RPMI8226 (cell line): ENCODE data around the gene CDPF1.

Experiments
- DNase-seq: peaks from one replicate; pipeline ENCODE4 v3.0.0-alpha.2; 2015

CDPF1 gene

GRCh38 chr22:46256358-46256958 is 6.4 kb upstream of the CDPF1 start:
- DNase-seq, result no peak

- no peak for DNase-seq
Observed at GRCh38 chr22:46251816-46252380, 1.8 kb upstream of the CDPF1 start.

GRCh38 chr22:46251266-46251665 is 1.2 kb upstream of the CDPF1 start:
- DNase-seq, result no peak

DNA sequence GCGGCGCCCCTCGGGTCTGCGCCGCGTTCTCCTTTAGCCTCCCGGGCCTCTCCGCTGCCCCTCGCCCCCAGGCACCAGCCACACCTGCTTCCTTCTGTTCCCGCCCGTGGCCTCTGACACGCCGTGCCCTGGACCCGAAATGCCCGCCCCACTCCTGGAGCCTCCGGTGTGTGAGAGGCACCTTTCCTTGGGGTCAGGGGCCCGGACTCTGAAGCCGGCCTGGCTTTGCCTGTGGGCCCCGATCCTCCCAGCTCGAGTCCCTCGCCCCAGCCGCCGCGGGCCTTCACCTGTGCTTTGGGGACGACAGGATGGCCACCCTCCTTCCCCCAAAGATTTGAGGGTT is 661 bp upstream of the CDPF1 start:
- peak; percentile 12 for DNase-seq

- no peak for DNase-seq
Observed at GRCh38 chr22:46247443-46247975, 2.6 kb downstream of the CDPF1 start.

- no peak for DNase-seq
Observed at GRCh38 chr22:46246178-46246577, 3.9 kb downstream of the CDPF1 start.

DNA sequence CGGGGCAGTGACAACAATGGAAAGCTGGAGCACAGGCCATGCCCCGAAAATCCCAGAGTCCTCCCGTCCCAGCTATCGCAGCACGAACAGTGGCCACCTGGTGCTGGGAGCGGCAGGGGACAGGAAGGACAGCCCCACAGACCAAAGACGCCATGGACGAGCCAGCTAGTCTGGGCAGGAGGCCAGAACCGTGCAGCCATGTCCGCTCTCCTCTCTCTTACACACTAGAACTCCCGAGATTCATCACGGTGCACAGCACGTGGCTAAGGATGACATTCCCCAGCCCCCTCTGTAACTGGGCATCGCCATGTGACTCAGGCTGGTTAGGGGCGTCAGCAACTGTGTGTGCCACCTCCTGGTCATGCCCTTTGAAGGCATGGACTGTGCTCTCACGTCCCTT is 4.6 kb downstream of the CDPF1 start:
- no peak for DNase-seq

- no peak for DNase-seq
Observed at GRCh38 chr22:46244771-46245170, 5.3 kb downstream of the CDPF1 start.

GRCh38 chr22:46242076-46242475 is 8.0 kb downstream of the CDPF1 start:
- DNase-seq, result no peak

DNA sequence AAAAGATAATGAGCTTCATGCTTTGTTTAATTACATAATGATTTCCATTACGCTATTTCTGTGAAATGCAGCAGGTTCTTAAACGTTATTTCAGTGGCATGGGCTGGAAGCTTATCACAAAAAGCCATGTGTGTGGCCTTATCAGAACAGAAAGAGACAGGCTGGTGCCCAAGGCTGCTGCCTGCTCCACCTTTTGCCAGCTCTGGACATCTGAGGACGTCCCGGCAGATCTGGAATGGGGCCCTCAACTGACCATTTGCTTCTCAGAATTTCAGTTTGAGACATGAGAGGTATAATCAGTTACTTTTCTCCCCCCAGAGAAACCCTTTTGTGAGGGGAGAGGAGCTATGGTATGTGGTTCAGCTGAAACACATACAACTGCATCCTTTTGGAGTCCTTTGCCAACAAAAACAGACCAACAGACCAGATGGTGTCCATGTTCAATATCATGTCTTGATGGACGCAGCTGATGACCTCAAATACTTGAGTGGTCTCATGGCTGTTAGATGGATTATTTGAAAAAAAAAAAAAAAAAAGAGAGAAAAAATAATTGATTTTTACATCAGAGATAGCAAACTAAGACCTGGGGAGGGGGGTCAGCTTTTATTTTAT is 8.6 kb downstream of the CDPF1 start:
- DNase-seq, result no peak

GRCh38 chr22:46240907-46241306 is 9.2 kb downstream of the CDPF1 start:
- DNase-seq, result no peak

DNA sequence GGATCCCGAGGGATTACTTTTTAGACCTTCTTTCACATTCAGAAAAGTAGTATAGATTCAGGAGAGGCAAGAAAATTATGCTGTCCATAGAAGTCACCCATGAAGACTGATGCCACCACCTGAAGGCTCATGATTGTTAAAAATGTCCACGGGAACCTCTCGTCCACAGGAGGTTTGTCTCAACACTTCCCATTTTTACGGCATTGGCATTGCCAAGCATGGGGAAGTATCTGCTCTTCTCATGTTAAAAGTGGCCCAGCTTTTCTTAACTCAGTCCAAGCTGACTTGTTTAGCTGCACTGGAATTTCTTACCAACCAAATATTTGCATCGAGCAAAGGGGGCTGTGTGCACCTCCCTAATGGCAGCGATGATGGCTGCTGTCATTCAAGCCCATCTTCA is 9.6 kb downstream of the CDPF1 start:
- DNase-seq, result no peak

DNA sequence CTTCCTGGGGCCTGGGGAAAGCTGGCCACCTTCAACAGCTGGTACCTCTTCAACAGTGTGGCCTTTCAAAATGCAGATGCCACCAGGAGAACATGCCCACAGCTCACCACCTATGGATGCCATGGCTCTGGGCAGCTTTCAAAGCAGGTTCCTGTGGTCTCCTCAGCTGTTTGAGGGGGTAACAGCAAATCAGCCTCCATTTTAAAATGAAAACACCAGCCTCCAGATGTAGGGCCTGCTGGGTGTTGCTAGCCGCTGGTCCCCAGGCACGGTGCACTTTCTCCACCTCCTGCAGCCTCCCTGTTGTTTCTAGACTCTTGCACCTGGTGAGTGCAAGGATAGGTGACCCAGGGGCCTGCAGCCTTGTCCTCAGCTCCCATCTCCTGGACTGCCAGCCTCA is 10.0 kb downstream of the CDPF1 start:
- DNase-seq, result no peak

DNA sequence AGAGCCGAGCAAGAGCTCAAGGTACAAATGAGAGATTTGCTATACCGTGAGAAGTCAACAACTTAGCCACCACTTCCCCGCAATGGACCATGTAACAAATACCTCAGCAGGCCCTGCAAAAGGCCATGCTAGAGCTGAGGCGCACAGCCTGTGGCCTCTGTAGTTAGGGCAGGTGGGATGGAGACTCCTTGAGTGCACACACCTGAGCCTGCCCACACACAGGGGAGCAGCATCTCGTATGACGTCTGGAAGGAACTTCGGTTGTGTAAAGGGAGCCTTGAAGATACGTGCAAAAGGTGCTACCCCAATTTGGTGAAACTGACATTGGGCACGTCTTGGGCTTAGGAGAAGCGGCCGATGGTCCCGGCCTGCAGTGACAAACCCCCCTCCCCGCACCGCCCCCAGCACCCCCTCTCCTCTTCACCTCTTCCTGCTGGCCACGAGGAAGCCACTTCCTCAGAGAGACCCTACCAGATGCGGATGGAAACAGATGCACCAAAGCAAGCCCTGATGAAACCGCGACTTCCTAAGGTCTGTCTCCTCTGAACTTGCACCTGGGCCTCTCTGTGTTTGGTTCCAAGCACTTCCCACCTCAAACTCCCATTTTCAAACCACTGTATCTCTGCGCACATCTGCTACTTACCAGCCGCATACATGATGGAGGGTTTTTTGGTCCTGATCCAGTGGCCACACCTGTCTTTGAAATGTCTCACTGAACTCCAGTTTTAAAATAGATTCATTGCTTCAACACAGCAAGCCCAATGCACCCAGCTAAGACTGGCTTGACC is 10.6 kb downstream of the CDPF1 start:
- DNase-seq, result peak; percentile 17

DNA sequence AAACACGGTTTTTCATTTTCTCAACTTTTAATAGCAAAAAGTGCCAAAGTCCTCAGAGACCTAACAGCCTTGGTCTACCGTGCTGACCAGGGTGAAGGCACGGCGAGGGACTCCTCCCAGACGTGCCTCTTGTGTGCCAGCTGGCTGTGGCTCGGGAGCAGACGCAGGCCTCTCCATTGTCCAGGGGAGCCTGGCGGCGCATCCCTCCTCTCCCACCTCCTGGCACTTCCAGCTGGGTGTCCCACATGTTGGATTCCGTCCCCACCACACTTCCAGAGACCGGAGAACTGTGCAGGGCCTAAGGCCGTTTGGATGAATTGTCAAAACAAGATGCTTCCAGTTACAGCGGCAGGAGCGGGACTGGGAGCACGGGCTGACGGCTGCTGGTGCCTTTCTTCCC is 11.6 kb downstream of the CDPF1 start:
- no peak for DNase-seq

DNA sequence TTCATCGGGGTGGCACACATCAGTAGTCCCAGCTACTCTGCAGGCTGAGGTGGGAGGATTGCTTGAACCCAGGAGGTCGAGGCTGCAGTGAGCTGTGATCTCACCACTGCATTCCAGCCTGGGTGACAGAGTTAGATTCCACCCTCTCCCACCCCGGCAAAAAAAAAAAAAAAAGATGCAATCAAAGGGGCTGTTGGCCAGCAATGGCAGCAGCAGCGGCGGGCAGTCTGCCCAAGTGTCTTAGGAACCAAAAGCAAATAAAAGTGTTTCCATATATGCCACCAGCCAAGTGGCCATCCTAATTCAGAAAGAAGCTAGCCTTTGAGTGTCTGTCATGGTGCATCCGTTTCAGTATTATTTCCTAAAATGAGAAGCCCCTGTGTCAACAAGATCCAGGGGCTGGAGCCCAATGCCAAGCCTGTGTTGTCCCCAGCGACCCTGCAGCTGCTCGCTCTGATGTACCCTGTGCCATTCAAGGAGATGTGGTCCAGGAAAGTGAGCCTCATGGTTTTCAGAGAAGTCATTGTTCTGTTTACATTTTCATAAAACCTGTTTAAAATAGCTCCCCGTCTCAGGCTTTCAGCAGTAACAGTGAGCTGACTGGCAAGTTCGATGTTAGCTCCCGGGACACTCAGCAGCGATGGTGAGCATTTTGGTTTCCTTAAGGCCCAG is 12.5 kb downstream of the CDPF1 start:
- DNase-seq, result no peak

- no peak for DNase-seq
Observed at GRCh38 chr22:46234969-46235368, 15.1 kb downstream of the CDPF1 start.

DNA sequence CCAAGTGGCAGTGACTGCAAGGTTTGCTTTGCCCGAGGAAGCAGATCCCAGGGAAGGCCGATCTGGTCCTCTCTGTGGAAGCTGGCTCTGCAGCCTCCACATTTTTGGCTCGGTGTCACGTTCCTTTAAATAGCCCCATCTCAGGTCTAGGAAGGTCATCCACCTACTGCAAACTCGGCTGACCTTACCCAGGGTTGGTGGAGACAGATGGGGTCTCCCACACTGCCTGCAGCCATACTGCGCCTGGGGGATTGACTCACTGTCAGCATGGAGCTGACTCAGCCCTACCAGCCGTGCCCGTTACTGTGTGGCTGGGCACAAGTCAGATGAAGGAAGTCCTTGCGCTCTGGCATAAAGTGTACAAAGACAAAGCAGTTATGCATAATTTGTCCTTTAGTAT is 16.9 kb downstream of the CDPF1 start:
- DNase-seq, result no peak

DNA sequence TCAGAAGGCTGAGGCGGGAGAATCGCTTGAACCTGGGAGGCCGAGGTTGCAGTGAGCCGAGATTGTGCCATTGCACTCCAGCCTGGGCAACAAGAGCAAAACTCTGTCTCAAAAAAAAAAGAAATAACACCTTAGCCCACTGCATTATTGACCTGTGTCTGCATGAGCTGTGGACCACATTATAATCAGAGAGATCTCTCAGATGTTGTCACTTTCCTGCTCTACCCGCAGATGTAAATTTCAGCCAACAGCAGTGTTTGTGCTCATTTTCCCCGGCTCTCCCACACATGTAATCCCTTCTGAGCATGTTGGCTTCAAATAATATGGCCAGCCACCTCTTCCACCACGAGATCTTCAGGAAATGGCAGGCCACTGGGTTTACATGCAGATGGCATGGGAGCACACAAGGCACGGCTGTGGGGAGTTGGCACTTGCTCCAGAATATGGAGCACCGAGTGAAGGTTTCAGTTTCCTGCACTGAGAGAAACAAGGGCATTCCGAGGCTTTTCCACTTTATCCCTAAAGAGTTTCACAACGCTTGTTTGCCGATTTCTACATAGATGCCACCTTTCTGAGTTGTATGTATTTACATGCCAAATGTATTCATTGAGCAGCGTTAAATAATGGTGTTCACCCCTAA is 19.7 kb downstream of the CDPF1 start:
- DNase-seq, result no peak

- no peak for DNase-seq
Observed at GRCh38 chr22:46229701-46230100, 20.4 kb downstream of the CDPF1 start.

GRCh38 chr22:46226577-46226976 is 23.5 kb downstream of the CDPF1 start:
- DNase-seq, result no peak

- DNase-seq, result no peak
Observed at GRCh38 chr22:46225631-46226030, 24.5 kb downstream of the CDPF1 start.

DNA sequence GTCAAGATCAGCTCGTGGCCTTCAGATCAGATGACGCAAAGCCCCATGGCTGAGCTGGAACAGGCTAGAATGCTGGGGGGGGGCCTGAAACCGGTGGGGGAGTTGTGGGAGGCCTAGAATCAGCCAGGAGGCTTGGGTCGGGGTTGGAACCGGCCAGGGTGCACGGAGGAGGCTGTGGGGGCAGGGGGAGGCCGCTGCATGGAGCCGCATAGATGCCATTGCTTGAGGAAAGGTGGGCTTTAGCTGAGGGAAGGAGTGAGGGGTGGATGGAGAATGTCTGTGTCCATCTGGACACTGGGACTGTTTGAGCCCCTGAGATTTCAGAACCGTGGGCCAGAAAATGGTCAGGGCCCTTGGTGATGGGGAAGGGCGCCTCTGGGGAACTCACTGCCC is 25.2 kb downstream of the CDPF1 start:
- DNase-seq, result no peak
